Natural killer cell (primary cell): Measurements from ENCODE around the gene NOTUM. TPM values are rescaled to one million over a fixed set of nuclear protein-coding genes. Genes with fewer than 3 reads are reported as not detected.

Experiments
- ATAC-seq, 3 donors: fragments of 150-1000 bp in 2 of 3; fragments of 200-7000 bp in 1 of 3; cut with Tn5 transposase; 1 replicate in 1 of 3; 2 replicates in 2 of 3; pipeline ENCODE4 v1.10.0; 2021; ENCODE audit warnings: mild to moderate bottlenecking in 2 of 3, moderate library complexity in 2 of 3
- DNase-seq, 2 donors: peaks; one replicate each; pipeline versions ENCODE4 v3.0.0 to v3.0.0-alpha.2; 2013 to 2021; ENCODE audit warnings: mixed read lengths in 1 of 2
- H3K27ac ChIP-seq: one replicate; pipeline ENCODE4 v1.5.1; 2013; ENCODE audit warnings: mild to moderate bottlenecking, low read length
- H3K27me3 ChIP-seq: one replicate; pipeline ENCODE4 v1.6.1; 2013; ENCODE audit warnings: low read length; ENCODE audit not compliant: control insufficient read depth, insufficient read depth
- H3K36me3 ChIP-seq: one replicate; pipeline ENCODE4 v1.6.1; 2013; ENCODE audit warnings: low read length; ENCODE audit not compliant: control insufficient read depth, insufficient read depth
- H3K4me1 ChIP-seq: one replicate; pipeline ENCODE4 v1.6.1; 2013; ENCODE audit warnings: low read length; ENCODE audit not compliant: control insufficient read depth, insufficient read depth
- H3K4me3 ChIP-seq: one replicate; pipeline ENCODE4 v1.5.1; 2013; ENCODE audit warnings: low read length
- H3K9me3 ChIP-seq: one replicate; pipeline ENCODE4 v1.6.1; 2013; ENCODE audit warnings: low read length; ENCODE audit not compliant: control insufficient read depth, insufficient read depth
- H3K27ac Mint-ChIP-seq, 2 donors: one replicate each; pipeline ENCODE4 v1.8.0; 2022; ENCODE audit warnings: mild to moderate bottlenecking in 2 of 2, mixed read lengths in 2 of 2, moderate library complexity in 1 of 2
- H3K27me3 Mint-ChIP-seq, 2 donors: one replicate each; pipeline ENCODE4 v1.8.0; 2022; ENCODE audit warnings: low read depth in 2 of 2, mixed read lengths in 2 of 2
- H3K36me3 Mint-ChIP-seq: one replicate; pipeline ENCODE4 v1.8.0; 2022; ENCODE audit warnings: mixed read lengths
- H3K4me1 Mint-ChIP-seq, 2 donors: one replicate each; pipeline ENCODE4 v1.8.0; 2022; ENCODE audit warnings: mixed read lengths in 2 of 2
- H3K4me3 Mint-ChIP-seq: one replicate; pipeline ENCODE4 v1.8.0; 2022; ENCODE audit warnings: mild to moderate bottlenecking, moderate library complexity, mixed read lengths
- H3K9me3 Mint-ChIP-seq, 2 donors: one replicate each; pipeline ENCODE4 v1.8.0; 2022; ENCODE audit warnings: mixed read lengths in 2 of 2
- CTCF ChIP-seq: fragments of 200-600 bp; IDR thresholded peaks from one replicate; pipeline ENCODE4 v1.8.0; 2022; ENCODE audit warnings: antibody characterized with exemption
- WGBS: methylation state at CpG from one replicate; pipeline ENCODE4 v1.1.7; 2013; ENCODE audit warnings: missing lambda C conversion rate; ENCODE audit not compliant: insufficient coverage; 5-methylcytosine and 5-hydroxymethylcytosine counted together
- intact Hi-C: fragments of 100-400 bp; cut with micrococcal nuclease; formaldehyde crosslinking; loops from one replicate; pipeline ENCODE4 v1.14.2; 2022
- total RNA-seq, 4 donors: library from RNA; stranded (reverse); fragments of 120-200 nt in 1 of 4; gene quantifications; one replicate each; pipeline versions ENCODE4 v1.2.3 to v1.2.4, GENCODE V29; 2013 to 2022

The NOTUM gene
- total RNA-seq, 3 donors from 2014 or later (not counting 1 experiment from before 2014, with no cell fraction given): not detected

- no peak for TF ChIP-seq CTCF
- peaks cover 0 to 3% of the 10 kb centered on the region in 2 donors for H3K27me3 Mint-ChIP-seq
- H3K4me3 Mint-ChIP-seq: no peak overlapping the region
- H3K4me1 ChIP-seq: no peaks in the 10 kb centered on the region
- no peaks in the 10 kb centered on the region for H3K9me3 Mint-ChIP-seq
- H3K36me3 Mint-ChIP-seq: no peaks in the 10 kb centered on the region
- H3K4me1 Mint-ChIP-seq: no peaks in the 10 kb centered on the region
- H3K36me3 ChIP-seq: no peaks in the 10 kb centered on the region
- no peak for ATAC-seq
- DNase-seq: no peak
- 90% methylated on average over 16 of the region's 16 CpGs for WGBS
- no peaks in the 10 kb centered on the region for H3K27me3 ChIP-seq
- no peaks in the 10 kb centered on the region for H3K9me3 ChIP-seq
- no peak overlapping the region for H3K4me3 ChIP-seq
- no peak overlapping the region for H3K27ac Mint-ChIP-seq
- intact Hi-C loops: no loop called here
- H3K27ac ChIP-seq: no peak overlapping the region
These were observed 8.2 kb downstream of the NOTUM start for GRCh38 chr17:81952792-81953228.

- no peak overlapping the region for H3K27ac Mint-ChIP-seq
- no peak for ATAC-seq
- intact Hi-C loops: no loop called here
- no peaks in the 10 kb centered on the region for H3K27me3 ChIP-seq
- no peaks in the 10 kb centered on the region for H3K4me1 ChIP-seq
- 59% methylated on average over 11 of the region's 13 CpGs for WGBS
- H3K36me3 Mint-ChIP-seq: no peaks in the 10 kb centered on the region
- TF ChIP-seq CTCF: no peak
- H3K4me3 Mint-ChIP-seq: no peak overlapping the region
- no peaks in the 10 kb centered on the region for H3K36me3 ChIP-seq
- peaks cover 0 to 3% of the 10 kb centered on the region in 2 donors for H3K27me3 Mint-ChIP-seq
- no peaks in the 10 kb centered on the region for H3K4me1 Mint-ChIP-seq
- DNase-seq: no peak
- H3K9me3 Mint-ChIP-seq: no peaks in the 10 kb centered on the region
- no peak overlapping the region for H3K27ac ChIP-seq
- H3K9me3 ChIP-seq: no peaks in the 10 kb centered on the region
- no peak overlapping the region for H3K4me3 ChIP-seq
These were observed 9.0 kb downstream of the NOTUM start for GRCh38 chr17:81951785-81952684.

GRCh38 chr17:81950501-81950900 is 10.5 kb downstream of the NOTUM start:
- Histone ChIP-seq H3K4me3 (no peak overlapping the region), H3K27ac (no peak overlapping the region), H3K36me3 (no peaks in the 10 kb centered on the region), H3K27me3 (no peaks in the 10 kb centered on the region), H3K4me1 (no peaks in the 10 kb centered on the region), H3K9me3 (no peaks in the 10 kb centered on the region)
- DNase-seq (no peak), ATAC-seq (no peak)
- TF ChIP-seq CTCF: no peak
- no peaks in the 10 kb centered on the region for H3K9me3 Mint-ChIP-seq
- H3K4me1 Mint-ChIP-seq: no peaks in the 10 kb centered on the region
- intact Hi-C loops: no loop called here
- H3K27ac Mint-ChIP-seq: no peak overlapping the region
- 85% methylated on average over 15 of the region's 15 CpGs for WGBS
- H3K27me3 Mint-ChIP-seq: peaks cover 0 to 3% of the 10 kb centered on the region in 2 donors
- no peak overlapping the region for H3K4me3 Mint-ChIP-seq
- no peaks in the 10 kb centered on the region for H3K36me3 Mint-ChIP-seq
